SIG-M5 treated with dmso at 0.1 percent for 504 hours (cell line): ENCODE measurements around the gene FRS2.

Experiments
- DNase-seq: peaks from one replicate; lab custom pipeline; 2025; ENCODE audit not compliant: unreplicated experiment; lab: John Stamatoyannopoulos, UW

FRS2 gene

GRCh38 chr12:69500631-69501030 is 30.4 kb downstream of the FRS2 start:
- no peak for DNase-seq

- DNase-seq = no peak
Observed at GRCh38 chr12:69501154-69501895, 31.1 kb downstream of the FRS2 start.

GRCh38 chr12:69502345-69503081 is 32.3 kb downstream of the FRS2 start:
- DNase-seq = no peak

GRCh38 chr12:69508091-69508490 is 37.9 kb downstream of the FRS2 start:
- DNase-seq = no peak

GRCh38 chr12:69508621-69509020 is 38.4 kb downstream of the FRS2 start:
- DNase-seq = no peak

GRCh38 chr12:69509308-69509736 is 39.1 kb downstream of the FRS2 start:
- DNase-seq = no peak

- DNase-seq = no peak
Observed at GRCh38 chr12:69509904-69510827, 40.0 kb downstream of the FRS2 start.

- no peak for DNase-seq
Observed at GRCh38 chr12:69511016-69511415, 40.8 kb downstream of the FRS2 start.

GRCh38 chr12:69511469-69512267 is 41.5 kb downstream of the FRS2 start:
- no peak for DNase-seq

- DNase-seq = no peak
Observed at GRCh38 chr12:69512820-69513219, 42.6 kb downstream of the FRS2 start.

- no peak for DNase-seq
Observed at GRCh38 chr12:69513297-69513696, 43.1 kb downstream of the FRS2 start.

GRCh38 chr12:69514111-69514510 is 43.9 kb downstream of the FRS2 start:
- DNase-seq = no peak

GRCh38 chr12:69514845-69515244 is 44.7 kb downstream of the FRS2 start:
- DNase-seq = no peak

GRCh38 chr12:69515394-69515930 is 45.3 kb downstream of the FRS2 start:
- no peak for DNase-seq

- no peak for DNase-seq
Observed at GRCh38 chr12:69516950-69517349, 46.8 kb downstream of the FRS2 start.

GRCh38 chr12:69517406-69517805 is 47.2 kb downstream of the FRS2 start:
- no peak for DNase-seq

GRCh38 chr12:69519871-69520270 is 49.7 kb downstream of the FRS2 start:
- no peak for DNase-seq

- DNase-seq = no peak
Observed at GRCh38 chr12:69523433-69524330, 53.5 kb downstream of the FRS2 start.

GRCh38 chr12:69524331-69524630 is 54.1 kb downstream of the FRS2 start:
- DNase-seq = no peak
